NCI-H1694 treated with DMSO at 0.1 percent for 48 hours (cell line): ENCODE measurements around the gene TAF6L.
"Not testable (repeated sequence)": the region's sequence is repeated elsewhere in the genome, so short reads cannot be mapped to it uniquely, and the experiment has no call there.

ENCODE experiments used
- DNase-seq: peaks from one replicate; lab custom pipeline; 2025; lab: John Stamatoyannopoulos, UW

The TAF6L gene

GRCh38 chr11:62805076-62805892 lies 34.1 kb downstream of the TAF6L start, which contains the start of gene NXF1:
NXF1 (minus strand) TSS chr11:62805440; CDS start chr11:62805356, 84 bp downstream.
- peak; percentile 77 for DNase-seq

GRCh38 chr11:62805961-62806441 lies 34.8 kb downstream of the TAF6L start:
- no peak for DNase-seq

- DNase-seq = no peak
These were observed 35.5 kb downstream of the TAF6L start for GRCh38 chr11:62806611-62807121.

- no peak for DNase-seq
These were observed 39.6 kb downstream of the TAF6L start for GRCh38 chr11:62810748-62811147.

DNA sequence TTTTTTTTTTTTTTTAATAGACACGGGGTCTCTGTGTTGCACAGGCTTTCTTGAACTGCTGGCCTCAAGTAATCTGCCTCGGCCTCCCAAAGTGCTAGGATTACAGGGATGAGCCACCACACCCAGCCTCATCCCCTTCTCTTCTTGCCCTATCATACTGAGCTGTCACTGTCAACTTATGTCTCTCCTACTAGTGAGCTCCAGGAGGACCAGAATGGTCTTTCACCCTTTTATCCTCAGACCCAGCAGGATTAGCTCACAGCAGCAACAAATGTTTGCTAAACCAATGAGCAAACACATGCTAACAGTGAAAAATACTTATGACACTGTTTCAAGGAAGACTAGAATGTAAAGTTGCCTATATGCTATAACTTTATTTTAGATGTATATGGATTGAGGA lies 40.5 kb downstream of the TAF6L start:
- no peak for DNase-seq

DNA sequence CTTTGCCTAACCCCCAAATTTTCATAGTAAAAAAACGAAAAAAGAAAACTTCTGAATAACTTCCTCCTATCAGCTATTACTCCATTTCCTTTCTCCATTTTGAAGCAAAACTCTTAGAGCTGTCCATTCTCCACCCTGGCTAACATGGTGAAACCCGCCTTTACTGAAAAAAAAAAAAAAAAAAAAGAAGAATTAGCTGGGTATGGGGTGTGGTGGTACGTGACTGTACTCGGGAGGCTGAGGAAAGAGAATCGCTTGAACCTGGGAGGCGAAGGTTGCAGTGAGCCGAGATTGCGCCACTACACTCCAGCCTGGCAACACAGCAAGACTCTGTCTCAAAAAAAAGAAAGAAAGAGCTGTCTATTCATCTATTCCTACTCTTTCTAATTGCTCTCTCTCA lies 45.4 kb downstream of the TAF6L start:
- DNase-seq = no peak

DNA sequence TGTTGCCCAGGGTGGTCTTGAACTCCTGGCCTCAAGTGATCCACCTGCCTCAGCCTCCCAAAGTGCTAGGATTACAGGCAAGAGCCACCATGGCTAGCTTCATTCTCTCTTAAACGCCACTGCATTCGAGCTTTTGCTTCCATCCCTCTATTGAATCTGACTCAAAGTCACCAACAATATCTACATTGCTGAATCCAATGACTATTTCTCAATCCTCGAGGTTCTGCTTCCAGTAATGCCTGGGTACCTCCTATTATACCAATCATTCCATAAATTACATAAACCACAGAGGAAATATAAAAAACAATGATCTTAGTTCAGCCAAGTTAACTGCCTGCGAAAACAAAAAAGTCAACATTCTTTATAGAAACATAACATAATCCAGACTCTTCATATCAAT lies 45.9 kb downstream of the TAF6L start:
- no peak for DNase-seq

- no peak for DNase-seq
These were observed 52.5 kb downstream of the TAF6L start for GRCh38 chr11:62823677-62824076.

GRCh38 chr11:62828130-62828529 lies 56.9 kb downstream of the TAF6L start:
- DNase-seq = not testable (repeated sequence)

- DNase-seq = no peak
These were observed 59.8 kb downstream of the TAF6L start for GRCh38 chr11:62830904-62831519.

GRCh38 chr11:62831520-62832335 lies 60.5 kb downstream of the TAF6L start, which contains the start of gene STX5:
STX5 (minus strand) TSS chr11:62832051; CDS start chr11:62831243, 808 bp downstream.
- peak; percentile 89 for DNase-seq

GRCh38 chr11:62832336-62833234 lies 61.4 kb downstream of the TAF6L start, which contains the start of gene TEX54:
TEX54 (minus strand) TSS chr11:62832841.
- DNase-seq = no peak

DNA sequence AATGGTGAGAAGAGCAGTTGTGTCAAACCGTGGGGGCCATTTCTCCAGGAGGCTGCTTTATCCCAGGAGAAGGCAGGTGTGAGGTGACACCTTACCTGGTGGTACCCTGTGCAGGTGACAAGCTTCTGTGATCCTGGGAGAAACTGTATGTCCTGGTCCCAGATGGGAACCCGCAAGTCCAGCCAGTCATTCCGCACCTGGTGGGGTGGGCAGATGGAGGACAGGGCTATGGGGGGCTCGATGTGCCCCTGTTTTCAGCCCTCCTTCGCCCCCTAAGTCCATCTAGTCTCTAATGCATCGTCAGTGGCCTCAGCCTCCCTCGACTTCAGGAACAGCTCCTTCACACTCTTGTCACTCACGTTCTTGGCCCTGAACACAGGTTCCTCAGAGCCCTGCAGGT lies 64.1 kb downstream of the TAF6L start:
- DNase-seq = no peak
